HG03135 (cell line): Measurements from ENCODE around the gene POLL.
A peak's percentile ranks its signal among the peaks of the same experiment; 100 is the strongest.
"Not testable (repeated sequence)": the region's sequence is repeated elsewhere in the genome, so short reads cannot be mapped to it uniquely, and the experiment has no call there.

ENCODE experiments used
- ATAC-seq: cut with Tn5 transposase; IDR thresholded peaks from one replicate; pipeline ENCODE4 v1.9.1; 2021; ENCODE audit warnings: mild to moderate bottlenecking, moderate library complexity; ENCODE audit not compliant: unreplicated experiment

POLL gene

GRCh38 chr10:101587725-101588653 lies at the start of gene POLL, which contains the start of gene DPCD:
Gene POLL, minus strand, starts transcription at chr10:101588257. Its CDS starts 897 bp downstream, at chr10:101587360.
Gene DPCD, plus strand, starts transcription at chr10:101588321. Its CDS starts 16 bp downstream, at chr10:101588337.
- peak; percentile 93 for ATAC-seq

GRCh38 chr10:101633510-101633909 lies 45.5 kb upstream of the POLL start:
- not testable (repeated sequence) for ATAC-seq

GRCh38 chr10:101631821-101632475 lies 43.9 kb upstream of the POLL start:
- ATAC-seq, result no peak

GRCh38 chr10:101630633-101630920 lies 42.5 kb upstream of the POLL start:
- no peak for ATAC-seq

GRCh38 chr10:101629837-101630632 lies 42.0 kb upstream of the POLL start:
- no peak for ATAC-seq

- no peak for ATAC-seq
Measured at GRCh38 chr10:101625821-101626412, 37.9 kb upstream of the POLL start.

GRCh38 chr10:101624526-101625102 lies 36.6 kb upstream of the POLL start:
- ATAC-seq, result no peak

GRCh38 chr10:101623528-101623927 lies 35.5 kb upstream of the POLL start:
- ATAC-seq, result no peak

GRCh38 chr10:101619983-101620382 lies 31.9 kb upstream of the POLL start:
- ATAC-seq, result no peak

- ATAC-seq, result no peak
Measured at GRCh38 chr10:101618871-101619270, 30.8 kb upstream of the POLL start.

GRCh38 chr10:101617824-101618568 lies 29.9 kb upstream of the POLL start:
- ATAC-seq, result no peak

GRCh38 chr10:101617102-101617823 lies 29.2 kb upstream of the POLL start:
- ATAC-seq, result no peak

- no peak for ATAC-seq
Measured at GRCh38 chr10:101616415-101617101, 28.5 kb upstream of the POLL start.

GRCh38 chr10:101615525-101616116 lies 27.6 kb upstream of the POLL start:
- no peak for ATAC-seq

GRCh38 chr10:101614663-101615524 lies 26.8 kb upstream of the POLL start:
- ATAC-seq, result no peak

GRCh38 chr10:101613646-101614045 lies 25.6 kb upstream of the POLL start:
- no peak for ATAC-seq

GRCh38 chr10:101612872-101613271 lies 24.8 kb upstream of the POLL start:
- no peak for ATAC-seq
